Trophoblast cell (in vitro differentiated cells and primary cell): ENCODE data around the gene CPN2.

Source experiments
- DNase-seq, 2 donors: peaks; one replicate each; pipeline ENCODE4 v3.0.0-alpha.2; 2016
- H2AFZ ChIP-seq: 2 replicates; pipeline ENCODE4 v1.6.1; 2013; ENCODE audit warnings: low read length, moderate library complexity, mild to moderate bottlenecking; ENCODE audit not compliant: insufficient read depth, poor library complexity
- H2AK5ac ChIP-seq: 2 replicates; pipeline ENCODE4 v1.6.1; 2013; ENCODE audit warnings: mild to moderate bottlenecking, low read length
- H2BK120ac ChIP-seq: 2 replicates; pipeline ENCODE4 v1.6.1; 2013; ENCODE audit warnings: low read length, mild to moderate bottlenecking, moderate library complexity; ENCODE audit not compliant: insufficient read depth, poor library complexity
- H2BK12ac ChIP-seq: 2 replicates; pipeline ENCODE4 v1.6.1; 2013; ENCODE audit warnings: mild to moderate bottlenecking, low read length, moderate library complexity
- H2BK5ac ChIP-seq: 2 replicates; pipeline ENCODE4 v1.6.1; 2013; ENCODE audit warnings: low read length, low read depth, moderate library complexity, mild to moderate bottlenecking; ENCODE audit not compliant: poor library complexity
- H3K14ac ChIP-seq: 2 replicates; pipeline ENCODE4 v1.6.1; 2013; ENCODE audit warnings: mild to moderate bottlenecking, low read length
- H3K18ac ChIP-seq: 2 replicates; pipeline ENCODE4 v1.6.1; 2013; ENCODE audit warnings: mild to moderate bottlenecking, low read length
- H3K23ac ChIP-seq: 2 replicates; pipeline ENCODE4 v1.6.1; 2013; ENCODE audit warnings: low read length
- H3K27ac ChIP-seq: 2 replicates; pipeline ENCODE4 v1.5.1; 2013; ENCODE audit warnings: low read depth, mild to moderate bottlenecking, inconsistent platforms, low read length, moderate library complexity
- H3K27me3 ChIP-seq: 2 replicates; pipeline ENCODE4 v1.6.1; 2013; ENCODE audit warnings: inconsistent platforms, mild to moderate bottlenecking, low read length, moderate library complexity; ENCODE audit not compliant: insufficient read depth
- H3K36me3 ChIP-seq, 2 experiments: 1 replicate in 1 of 2; 2 replicates in 1 of 2; pipeline ENCODE4 v1.6.1; 2013; ENCODE audit warnings: low read length in 2 of 2, mild to moderate bottlenecking in 2 of 2, moderate library complexity in 1 of 2; ENCODE audit not compliant: insufficient read depth in 2 of 2, control insufficient read depth in 1 of 2
- H3K4ac ChIP-seq: 2 replicates; pipeline ENCODE4 v1.6.1; 2013; ENCODE audit warnings: low read depth, mild to moderate bottlenecking, low read length, moderate library complexity
- H3K4me1 ChIP-seq, 2 experiments: 1 replicate in 1 of 2; 2 replicates in 1 of 2; pipeline ENCODE4 v1.6.1; 2013; ENCODE audit warnings: low read length in 2 of 2, mild to moderate bottlenecking in 2 of 2, moderate library complexity in 1 of 2; ENCODE audit not compliant: insufficient read depth in 2 of 2, control insufficient read depth in 1 of 2
- H3K4me2 ChIP-seq: 2 replicates; pipeline ENCODE4 v1.6.1; 2013; ENCODE audit warnings: inconsistent platforms, mild to moderate bottlenecking, low read length, moderate library complexity
- H3K4me3 ChIP-seq: 2 replicates; pipeline ENCODE4 v1.5.1; 2013; ENCODE audit warnings: mild to moderate bottlenecking, low read depth, low read length, inconsistent platforms
- H3K79me1 ChIP-seq: one replicate; pipeline ENCODE4 v1.6.1; 2013; ENCODE audit warnings: low read length
- H3K79me2 ChIP-seq: 2 replicates; pipeline ENCODE4 v1.6.1; 2013; ENCODE audit warnings: low read length, mild to moderate bottlenecking; ENCODE audit not compliant: control insufficient read depth, insufficient read depth, poor library complexity
- H3K9ac ChIP-seq: 2 replicates; pipeline ENCODE4 v1.6.1; 2013; ENCODE audit warnings: mild to moderate bottlenecking, low read length
- H3K9me3 ChIP-seq: 2 replicates; pipeline ENCODE4 v1.6.1; 2013; ENCODE audit warnings: low read depth, mild to moderate bottlenecking, control low read depth, inconsistent platforms, low read length; ENCODE audit not compliant: insufficient read depth
- H4K12ac ChIP-seq: 2 replicates; pipeline ENCODE4 v1.6.1; 2013; ENCODE audit warnings: low read depth, mild to moderate bottlenecking, low read length, moderate library complexity
- H4K8ac ChIP-seq: 2 replicates; pipeline ENCODE4 v1.6.1; 2013; ENCODE audit warnings: low read depth, mild to moderate bottlenecking, low read length, moderate library complexity
- H4K91ac ChIP-seq: one replicate; pipeline ENCODE4 v1.6.1; 2013; ENCODE audit warnings: low read depth, mild to moderate bottlenecking, low read length, moderate library complexity
- WGBS: extraction: QIAGEN DNeasy Blood & Tissue Kit; methylation state at CpG from one replicate; pipeline ENCODE4 v1.1.7; 2013; ENCODE audit warnings: missing lambda C conversion rate; ENCODE audit not compliant: insufficient read length, insufficient coverage; ENCODE audit errors: extremely low coverage; 5-methylcytosine and 5-hydroxymethylcytosine counted together

CPN2 gene

GRCh38 chr3:194387276-194387675 lies 36.1 kb upstream of the CPN2 start:
- H2BK120ac ChIP-seq, result no peak overlapping the region
- H2AFZ ChIP-seq, result no peak overlapping the region
- H3K4ac ChIP-seq, result no peak overlapping the region
- peaks cover 0 to 2% of the 10 kb centered on the region in 2 experiments for H3K4me1 ChIP-seq
- no peaks in the 10 kb centered on the region for H3K27me3 ChIP-seq
- H2BK5ac ChIP-seq, result no peak overlapping the region
- no peaks in the 10 kb centered on the region for H3K79me1 ChIP-seq
- DNase-seq, result no peak
- no peak overlapping the region for H2AK5ac ChIP-seq
- H2BK12ac ChIP-seq, result no peak overlapping the region
- H3K23ac ChIP-seq, result no peak overlapping the region
- no CpG with 5 or more reads among the region's 6 CpGs for WGBS
- no peak overlapping the region for H4K8ac ChIP-seq
- no peak overlapping the region for H3K4me3 ChIP-seq
- no peak overlapping the region for H4K91ac ChIP-seq
- no peaks in the 10 kb centered on the region for H3K79me2 ChIP-seq
- H3K27ac ChIP-seq, result no peak overlapping the region
- no peak overlapping the region for H3K9ac ChIP-seq
- H3K36me3 ChIP-seq, result no peaks in the 10 kb centered on the region
- no peak overlapping the region for H3K14ac ChIP-seq
- no peaks in the 10 kb centered on the region for H3K9me3 ChIP-seq
- H4K12ac ChIP-seq, result no peak overlapping the region
- H3K18ac ChIP-seq, result no peak overlapping the region
- H3K4me2 ChIP-seq, result no peak overlapping the region

GRCh38 chr3:194386648-194387047 lies 35.5 kb upstream of the CPN2 start:
- no peak overlapping the region for H2BK120ac ChIP-seq
- no peak overlapping the region for H4K91ac ChIP-seq
- H2BK12ac ChIP-seq, result no peak overlapping the region
- H3K9ac ChIP-seq, result no peak overlapping the region
- peaks cover 0 to 2% of the 10 kb centered on the region in 2 experiments for H3K4me1 ChIP-seq
- no peaks in the 10 kb centered on the region for H3K27me3 ChIP-seq
- H3K4ac ChIP-seq, result no peak overlapping the region
- no peak overlapping the region for H3K14ac ChIP-seq
- H3K23ac ChIP-seq, result no peak overlapping the region
- no peaks in the 10 kb centered on the region for H3K79me2 ChIP-seq
- H4K12ac ChIP-seq, result no peak overlapping the region
- H2BK5ac ChIP-seq, result no peak overlapping the region
- no peaks in the 10 kb centered on the region for H3K9me3 ChIP-seq
- no CpG with 5 or more reads among the region's 7 CpGs for WGBS
- H3K4me2 ChIP-seq, result no peak overlapping the region
- no peak overlapping the region for H3K4me3 ChIP-seq
- no peaks in the 10 kb centered on the region for H3K79me1 ChIP-seq
- no peak overlapping the region for H4K8ac ChIP-seq
- no peak for DNase-seq
- H2AFZ ChIP-seq, result no peak overlapping the region
- H3K18ac ChIP-seq, result no peak overlapping the region
- no peak overlapping the region for H3K27ac ChIP-seq
- H2AK5ac ChIP-seq, result no peak overlapping the region
- H3K36me3 ChIP-seq, result no peaks in the 10 kb centered on the region

- Histone ChIP-seq H3K14ac (no peak overlapping the region), H2AK5ac (no peak overlapping the region), H3K23ac (no peak overlapping the region), H3K9me3 (no peaks in the 10 kb centered on the region), H2AFZ (no peak overlapping the region), H3K79me2 (no peaks in the 10 kb centered on the region), H3K4me2 (no peak overlapping the region), H3K4me3 (no peak overlapping the region), H3K9ac (no peak overlapping the region), H3K18ac (no peak overlapping the region), H3K36me3 (no peaks in the 10 kb centered on the region), H2BK120ac (no peak overlapping the region), H4K12ac (no peak overlapping the region), H4K8ac (no peak overlapping the region), H3K27me3 (no peaks in the 10 kb centered on the region), H3K4me1 (peaks cover 0 to 2% of the 10 kb centered on the region in 2 experiments), H3K27ac (no peak overlapping the region), H3K4ac (no peak overlapping the region), H3K79me1 (no peaks in the 10 kb centered on the region), H4K91ac (no peak overlapping the region), H2BK12ac (no peak overlapping the region), H2BK5ac (no peak overlapping the region)
- WGBS, result no CpG with 5 or more reads among the region's 15 CpGs
- DNase-seq, result peak; percentile 15 to 45
Observed at GRCh38 chr3:194386066-194386465, 34.9 kb upstream of the CPN2 start.

- Histone ChIP-seq H3K23ac (no peak overlapping the region), H4K12ac (no peak overlapping the region), H3K18ac (no peak overlapping the region), H3K14ac (no peak overlapping the region), H2AK5ac (no peak overlapping the region), H2BK120ac (no peak overlapping the region), H3K4me1 (peaks cover 0 to 2% of the 10 kb centered on the region in 2 experiments), H3K27ac (no peak overlapping the region), H2AFZ (no peak overlapping the region), H2BK12ac (no peak overlapping the region), H4K91ac (no peak overlapping the region), H3K27me3 (no peaks in the 10 kb centered on the region), H2BK5ac (no peak overlapping the region), H3K36me3 (no peaks in the 10 kb centered on the region), H3K4ac (no peak overlapping the region), H3K4me3 (no peak overlapping the region), H3K9me3 (no peaks in the 10 kb centered on the region), H4K8ac (no peak overlapping the region), H3K79me2 (no peaks in the 10 kb centered on the region), H3K9ac (no peak overlapping the region), H3K4me2 (no peak overlapping the region), H3K79me1 (no peaks in the 10 kb centered on the region)
- WGBS, result no CpG with 5 or more reads among the region's 12 CpGs
- DNase-seq, result no peak
Observed at GRCh38 chr3:194384569-194385001, 33.5 kb upstream of the CPN2 start.
